ENCODE data around the gene GRXCR1.

GRXCR1 gene

GRCh38 chr4:42904986-42905385, 12.5 kb downstream of the GRXCR1 start:
- Histone ChIP-seq H3K4ac (ENCODE audit: low read depth, low read length) (no peak overlapping the region), H4K8ac (ENCODE audit: low read depth, low read length) (no peak overlapping the region), H2AK5ac (ENCODE audit: low read length) (no peak overlapping the region), H3K4me1 (ENCODE audit: control insufficient read depth, low read depth, low read length) (no peaks in the 10 kb centered on the region), H3K56ac (ENCODE audit: low read length) (no peak overlapping the region), H3K4me2 (ENCODE audit: low read length) (no peak overlapping the region), H3K79me1 (ENCODE audit: low read length) (no peaks in the 10 kb centered on the region), H2BK15ac (replicated peaks; ENCODE audit: low read depth) (no peak overlapping the region), H3K9ac (ENCODE audit: low read length) (no peak overlapping the region), H3K27me3 (ENCODE audit: insufficient read depth, low read length, poor library complexity) (no peaks in the 10 kb centered on the region), H3K18ac (ENCODE audit: low read length) (no peak overlapping the region), H3K23ac (ENCODE audit: low read length) (no peak overlapping the region), H3K36me3 (ENCODE audit: control insufficient read depth, insufficient read depth, low read length) (no peaks in the 10 kb centered on the region), H3K79me2 (ENCODE audit: control insufficient read depth, insufficient read depth, low read length) (no peaks in the 10 kb centered on the region), H2BK5ac (ENCODE audit: low read length) (no peak overlapping the region), H4K5ac (ENCODE audit: low read length) (no peak overlapping the region), H3K27ac (ENCODE audit: low read depth, low read length) (no peak overlapping the region), H3K4me3 (ENCODE audit: low read length) (no peak overlapping the region), H2BK120ac (ENCODE audit: low read depth, low read length) (no peak overlapping the region)
- DNase-seq = no peak
- WGBS (ENCODE audit: extremely low coverage, insufficient coverage, low lambda C conversion rate) = no CpG with 5 or more reads among the region's 5 CpGs

DNA sequence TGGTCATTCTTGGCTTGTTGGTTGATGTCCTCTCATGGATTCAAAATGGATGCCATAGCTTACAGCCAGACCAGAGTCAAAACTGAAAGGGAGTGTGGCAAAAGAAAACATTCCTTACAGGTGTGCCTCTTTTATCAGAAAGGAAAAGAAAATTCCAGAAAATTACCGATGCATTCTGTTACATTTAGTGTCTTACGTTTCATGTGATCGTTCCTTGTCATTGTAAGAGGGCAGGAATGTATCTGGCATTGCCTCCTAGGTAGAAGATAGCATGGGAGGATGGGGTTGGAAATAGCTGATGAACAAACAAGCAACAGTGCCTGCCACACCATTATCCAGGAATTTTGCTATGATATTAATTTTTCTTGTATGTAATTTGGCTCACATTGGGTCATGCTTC, 13.1 kb downstream of the GRXCR1 start:
- H2BK15ac ChIP-seq (replicated peaks; ENCODE audit: low read depth) = no peak overlapping the region
- H3K36me3 ChIP-seq (ENCODE audit: control insufficient read depth, insufficient read depth, low read length) = no peaks in the 10 kb centered on the region
- DNase-seq = no peak
- no peak overlapping the region for H3K23ac ChIP-seq (ENCODE audit: low read length)
- no peaks in the 10 kb centered on the region for H3K27me3 ChIP-seq (ENCODE audit: insufficient read depth, low read length, poor library complexity)
- H4K8ac ChIP-seq (ENCODE audit: low read depth, low read length) = no peak overlapping the region
- H2BK120ac ChIP-seq (ENCODE audit: low read depth, low read length) = no peak overlapping the region
- no peak overlapping the region for H2AK5ac ChIP-seq (ENCODE audit: low read length)
- no peak overlapping the region for H2BK5ac ChIP-seq (ENCODE audit: low read length)
- H3K79me2 ChIP-seq (ENCODE audit: control insufficient read depth, insufficient read depth, low read length) = no peaks in the 10 kb centered on the region
- H3K4me1 ChIP-seq (ENCODE audit: control insufficient read depth, low read depth, low read length) = no peaks in the 10 kb centered on the region
- WGBS (ENCODE audit: extremely low coverage, insufficient coverage, low lambda C conversion rate) = no CpG with 5 or more reads among the region's 3 CpGs
- H3K4me2 ChIP-seq (ENCODE audit: low read length) = no peak overlapping the region
- no peak overlapping the region for H3K56ac ChIP-seq (ENCODE audit: low read length)
- H3K79me1 ChIP-seq (ENCODE audit: low read length) = no peaks in the 10 kb centered on the region
- no peak overlapping the region for H3K4me3 ChIP-seq (ENCODE audit: low read length)
- no peak overlapping the region for H3K18ac ChIP-seq (ENCODE audit: low read length)
- H3K9ac ChIP-seq (ENCODE audit: low read length) = no peak overlapping the region
- H4K5ac ChIP-seq (ENCODE audit: low read length) = no peak overlapping the region
- H3K27ac ChIP-seq (ENCODE audit: low read depth, low read length) = no peak overlapping the region
- no peak overlapping the region for H3K4ac ChIP-seq (ENCODE audit: low read depth, low read length)

DNA sequence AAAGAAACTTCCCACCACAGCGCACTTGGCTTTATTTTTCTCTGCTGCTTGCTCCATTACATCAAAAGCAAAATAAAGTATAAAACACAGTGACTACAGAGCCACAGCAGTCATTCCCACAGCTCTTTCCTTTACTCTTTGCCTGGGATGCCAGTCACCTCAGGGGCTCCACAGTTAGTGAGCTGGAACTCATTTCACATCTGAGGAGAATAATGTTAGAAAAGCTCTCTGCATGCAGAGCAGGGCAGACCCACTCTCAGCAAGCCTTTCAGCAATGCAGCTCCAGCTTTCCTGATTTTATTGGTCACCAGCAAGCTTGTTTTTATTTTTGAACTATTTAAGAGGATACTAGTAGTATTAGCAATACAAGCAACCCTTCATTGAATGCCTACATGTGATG, 13.8 kb downstream of the GRXCR1 start:
- H3K9ac ChIP-seq (ENCODE audit: low read length) = no peak overlapping the region
- H3K27me3 ChIP-seq (ENCODE audit: insufficient read depth, low read length, poor library complexity) = no peaks in the 10 kb centered on the region
- WGBS (ENCODE audit: extremely low coverage, insufficient coverage, low lambda C conversion rate) = no CpG with 5 or more reads among the region's 1 CpG
- DNase-seq = no peak
- no peaks in the 10 kb centered on the region for H3K79me2 ChIP-seq (ENCODE audit: control insufficient read depth, insufficient read depth, low read length)
- no peak overlapping the region for H2BK5ac ChIP-seq (ENCODE audit: low read length)
- H3K18ac ChIP-seq (ENCODE audit: low read length) = no peak overlapping the region
- H2AK5ac ChIP-seq (ENCODE audit: low read length) = no peak overlapping the region
- H3K79me1 ChIP-seq (ENCODE audit: low read length) = no peaks in the 10 kb centered on the region
- no peak overlapping the region for H4K8ac ChIP-seq (ENCODE audit: low read depth, low read length)
- H3K4me1 ChIP-seq (ENCODE audit: control insufficient read depth, low read depth, low read length) = no peaks in the 10 kb centered on the region
- H3K36me3 ChIP-seq (ENCODE audit: control insufficient read depth, insufficient read depth, low read length) = no peaks in the 10 kb centered on the region
- H3K4me3 ChIP-seq (ENCODE audit: low read length) = no peak overlapping the region
- H3K23ac ChIP-seq (ENCODE audit: low read length) = no peak overlapping the region
- no peak overlapping the region for H4K5ac ChIP-seq (ENCODE audit: low read length)
- H2BK120ac ChIP-seq (ENCODE audit: low read depth, low read length) = no peak overlapping the region
- no peak overlapping the region for H3K4ac ChIP-seq (ENCODE audit: low read depth, low read length)
- H2BK15ac ChIP-seq (replicated peaks; ENCODE audit: low read depth) = no peak overlapping the region
- no peak overlapping the region for H3K4me2 ChIP-seq (ENCODE audit: low read length)
- no peak overlapping the region for H3K56ac ChIP-seq (ENCODE audit: low read length)
- H3K27ac ChIP-seq (ENCODE audit: low read depth, low read length) = no peak overlapping the region

- H3K56ac ChIP-seq (ENCODE audit: low read length) = no peak overlapping the region
- no peak overlapping the region for H4K8ac ChIP-seq (ENCODE audit: low read depth, low read length)
- H2AK5ac ChIP-seq (ENCODE audit: low read length) = no peak overlapping the region
- H3K4ac ChIP-seq (ENCODE audit: low read depth, low read length) = no peak overlapping the region
- H3K36me3 ChIP-seq (ENCODE audit: control insufficient read depth, insufficient read depth, low read length) = no peaks in the 10 kb centered on the region
- no peaks in the 10 kb centered on the region for H3K4me1 ChIP-seq (ENCODE audit: control insufficient read depth, low read depth, low read length)
- H3K79me2 ChIP-seq (ENCODE audit: control insufficient read depth, insufficient read depth, low read length) = no peaks in the 10 kb centered on the region
- H3K79me1 ChIP-seq (ENCODE audit: low read length) = no peaks in the 10 kb centered on the region
- no peaks in the 10 kb centered on the region for H3K27me3 ChIP-seq (ENCODE audit: insufficient read depth, low read length, poor library complexity)
- no peak overlapping the region for H3K18ac ChIP-seq (ENCODE audit: low read length)
- H3K27ac ChIP-seq (ENCODE audit: low read depth, low read length) = no peak overlapping the region
- H3K4me2 ChIP-seq (ENCODE audit: low read length) = no peak overlapping the region
- no peak overlapping the region for H2BK15ac ChIP-seq (replicated peaks; ENCODE audit: low read depth)
- no peak overlapping the region for H3K23ac ChIP-seq (ENCODE audit: low read length)
- no peak overlapping the region for H2BK5ac ChIP-seq (ENCODE audit: low read length)
- no CpG with 5 or more reads among the region's 6 CpGs for WGBS (ENCODE audit: extremely low coverage, insufficient coverage, low lambda C conversion rate)
- no peak overlapping the region for H3K9ac ChIP-seq (ENCODE audit: low read length)
- peak; percentile 35 for DNase-seq
- no peak overlapping the region for H3K4me3 ChIP-seq (ENCODE audit: low read length)
- no peak overlapping the region for H2BK120ac ChIP-seq (ENCODE audit: low read depth, low read length)
- no peak overlapping the region for H4K5ac ChIP-seq (ENCODE audit: low read length)
Observed at GRCh38 chr4:42906891-42907759, 14.6 kb downstream of the GRXCR1 start.

DNA sequence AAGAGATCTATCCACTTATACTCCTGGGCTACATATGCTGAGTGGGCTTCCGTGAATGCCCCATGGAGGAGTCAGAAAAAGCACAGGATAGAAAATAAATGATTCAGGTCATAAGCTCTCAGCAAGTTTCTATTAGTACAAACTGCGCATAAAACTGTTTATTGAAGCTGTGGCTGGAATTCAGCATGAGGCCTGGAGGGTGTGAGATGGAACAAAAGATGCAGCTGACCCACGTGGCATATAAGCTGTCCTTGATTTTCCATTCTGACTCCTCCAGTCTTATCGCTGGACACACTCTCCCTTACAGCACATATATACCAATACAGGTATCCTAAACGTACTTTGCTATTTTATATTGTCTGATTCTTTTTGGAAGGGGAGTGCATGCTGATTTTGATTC, 17.9 kb downstream of the GRXCR1 start:
- Histone ChIP-seq H2BK15ac (replicated peaks; ENCODE audit: low read depth) (no peak overlapping the region), H3K18ac (ENCODE audit: low read length) (no peak overlapping the region), H3K27ac (ENCODE audit: low read depth, low read length) (no peak overlapping the region), H2BK120ac (ENCODE audit: low read depth, low read length) (no peak overlapping the region), H3K56ac (ENCODE audit: low read length) (no peak overlapping the region), H3K4me1 (ENCODE audit: control insufficient read depth, low read depth, low read length) (no peaks in the 10 kb centered on the region), H4K5ac (ENCODE audit: low read length) (no peak overlapping the region), H3K4me3 (ENCODE audit: low read length) (no peak overlapping the region), H4K8ac (ENCODE audit: low read depth, low read length) (no peak overlapping the region), H2AK5ac (ENCODE audit: low read length) (no peak overlapping the region), H3K9ac (ENCODE audit: low read length) (no peak overlapping the region), H2BK5ac (ENCODE audit: low read length) (no peak overlapping the region), H3K4me2 (ENCODE audit: low read length) (no peak overlapping the region), H3K36me3 (ENCODE audit: control insufficient read depth, insufficient read depth, low read length) (no peaks in the 10 kb centered on the region), H3K4ac (ENCODE audit: low read depth, low read length) (no peak overlapping the region), H3K27me3 (ENCODE audit: insufficient read depth, low read length, poor library complexity) (no peaks in the 10 kb centered on the region), H3K23ac (ENCODE audit: low read length) (no peak overlapping the region), H3K79me1 (ENCODE audit: low read length) (no peaks in the 10 kb centered on the region), H3K79me2 (ENCODE audit: control insufficient read depth, insufficient read depth, low read length) (no peaks in the 10 kb centered on the region)
- no peak for DNase-seq
- no CpG with 5 or more reads among the region's 5 CpGs for WGBS (ENCODE audit: extremely low coverage, insufficient coverage, low lambda C conversion rate)

- Histone ChIP-seq H3K9ac (ENCODE audit: low read length) (no peak overlapping the region), H3K27ac (ENCODE audit: low read depth, low read length) (no peak overlapping the region), H2BK5ac (ENCODE audit: low read length) (no peak overlapping the region), H2BK15ac (replicated peaks; ENCODE audit: low read depth) (no peak overlapping the region), H3K36me3 (ENCODE audit: control insufficient read depth, insufficient read depth, low read length) (no peaks in the 10 kb centered on the region), H3K79me1 (ENCODE audit: low read length) (no peaks in the 10 kb centered on the region), H2BK120ac (ENCODE audit: low read depth, low read length) (no peak overlapping the region), H3K56ac (ENCODE audit: low read length) (no peak overlapping the region), H2AK5ac (ENCODE audit: low read length) (no peak overlapping the region), H3K23ac (ENCODE audit: low read length) (no peak overlapping the region), H3K79me2 (ENCODE audit: control insufficient read depth, insufficient read depth, low read length) (no peaks in the 10 kb centered on the region), H3K18ac (ENCODE audit: low read length) (no peak overlapping the region), H3K4me1 (ENCODE audit: control insufficient read depth, low read depth, low read length) (no peaks in the 10 kb centered on the region), H3K4me3 (ENCODE audit: low read length) (no peak overlapping the region), H4K5ac (ENCODE audit: low read length) (no peak overlapping the region), H3K4me2 (ENCODE audit: low read length) (no peak overlapping the region), H3K4ac (ENCODE audit: low read depth, low read length) (no peak overlapping the region), H3K27me3 (ENCODE audit: insufficient read depth, low read length, poor library complexity) (no peaks in the 10 kb centered on the region), H4K8ac (ENCODE audit: low read depth, low read length) (no peak overlapping the region)
- WGBS (ENCODE audit: extremely low coverage, insufficient coverage, low lambda C conversion rate) = no CpG with 5 or more reads among the region's 4 CpGs
- no peak for DNase-seq
Observed at GRCh38 chr4:42914937-42915336, 22.4 kb downstream of the GRXCR1 start.

Measured in mesendoderm (in vitro differentiated cells).